GM15510 (cell line): ENCODE data around the gene PPP2R3A.

Source experiments
- POLR2A ChIP-seq: IDR thresholded peaks from 3 replicates; pipeline ENCODE4 v1.6.1; 2011; ENCODE audit warnings: borderline replicate concordance; ENCODE audit not compliant: insufficient read length; ENCODE audit errors: extremely low read depth

Gene PPP2R3A

GRCh38 chr3:136105044-136105443, 139.5 kb downstream of the PPP2R3A start:
- no peak for TF ChIP-seq POLR2A

DNA sequence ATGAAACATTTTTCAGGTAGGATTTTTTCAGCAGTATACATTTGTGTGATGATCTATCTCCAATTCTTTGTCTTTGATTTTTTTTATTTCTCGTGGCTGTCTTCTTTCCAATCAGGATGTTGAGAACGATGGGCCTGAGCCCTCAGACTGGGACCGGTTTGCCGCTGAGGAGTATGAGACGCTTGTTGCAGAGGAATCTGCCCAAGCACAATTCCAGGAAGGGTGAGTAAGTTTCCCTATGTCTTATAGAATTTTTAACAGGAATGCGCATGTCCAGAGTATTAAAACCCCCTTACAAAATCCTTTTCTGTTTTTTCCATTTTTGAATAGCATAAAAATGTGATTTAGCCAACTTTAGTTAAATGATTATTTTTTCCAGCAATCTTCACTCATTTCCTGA, 140.6 kb downstream of the PPP2R3A start:
- TF ChIP-seq POLR2A = no peak

- no peak for TF ChIP-seq POLR2A
These were observed 144.0 kb downstream of the PPP2R3A start for GRCh38 chr3:136109499-136109898.

GRCh38 chr3:136110481-136110880, 145.0 kb downstream of the PPP2R3A start:
- no peak for TF ChIP-seq POLR2A

- no peak for TF ChIP-seq POLR2A
These were observed 148.9 kb downstream of the PPP2R3A start for GRCh38 chr3:136114421-136114820.

DNA sequence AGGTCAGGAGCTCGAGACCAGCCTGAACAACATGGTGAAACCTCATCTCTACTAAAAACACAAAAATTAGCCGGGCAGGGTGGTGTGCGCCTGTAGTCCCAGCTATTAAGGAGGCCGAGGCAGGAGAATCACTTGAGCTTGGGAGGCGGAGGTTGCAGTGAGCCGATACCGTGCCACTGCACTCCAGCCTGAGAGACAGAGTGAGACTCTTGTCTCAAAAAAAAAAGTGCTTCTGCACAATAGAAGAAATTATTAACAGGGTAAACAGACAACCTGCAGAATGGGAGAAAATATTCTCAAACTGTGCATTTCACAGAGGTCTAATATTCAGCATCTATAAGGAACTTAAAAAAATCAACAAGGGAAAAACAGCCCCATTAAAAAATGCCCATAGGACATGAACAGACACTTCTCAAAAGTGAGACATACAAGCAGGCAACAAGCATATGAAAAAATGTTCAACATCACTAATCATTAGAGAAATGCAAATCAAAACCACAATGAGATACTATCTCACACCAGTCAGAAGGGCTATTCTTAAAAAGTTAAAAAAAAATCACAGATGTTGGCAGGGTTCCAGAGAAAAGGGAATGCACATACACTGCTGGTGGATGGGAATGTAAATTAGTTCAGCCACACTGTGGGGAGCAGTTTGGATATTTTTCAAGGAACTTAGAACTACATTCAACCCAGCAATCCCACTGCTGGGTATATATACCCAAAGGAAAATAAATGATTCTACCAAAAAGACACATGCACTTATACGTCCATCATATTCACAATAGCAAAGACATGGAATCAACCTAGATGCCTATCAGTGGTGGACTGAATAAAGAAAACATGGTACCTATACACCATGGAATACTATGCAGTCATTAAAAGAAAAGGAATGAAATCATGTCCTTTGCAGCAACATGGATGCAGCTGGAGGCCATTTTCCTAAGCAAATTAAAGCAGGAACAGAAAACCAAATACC, 155.1 kb downstream of the PPP2R3A start:
- no peak for TF ChIP-seq POLR2A

- TF ChIP-seq POLR2A = no peak
These were observed 156.5 kb downstream of the PPP2R3A start for GRCh38 chr3:136122006-136122405.

DNA sequence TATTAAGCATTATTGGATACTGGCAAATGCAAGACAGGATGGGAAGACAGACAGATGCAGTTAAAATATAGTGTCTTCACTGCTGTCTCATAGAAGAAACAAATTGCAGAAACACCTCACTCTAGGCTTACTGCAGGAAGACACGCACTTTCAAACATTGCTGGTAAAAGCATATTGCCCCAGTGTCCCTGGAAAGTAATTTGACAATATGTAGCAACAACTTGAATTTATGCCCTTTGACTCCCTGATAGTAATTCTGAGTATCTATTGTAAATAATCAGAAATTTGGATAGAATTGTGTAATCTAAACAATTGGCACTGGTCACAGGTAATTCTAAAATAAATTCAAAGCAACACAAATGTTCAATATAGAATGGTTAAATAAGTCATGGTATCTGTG, 168.6 kb downstream of the PPP2R3A start:
- no peak for TF ChIP-seq POLR2A

DNA sequence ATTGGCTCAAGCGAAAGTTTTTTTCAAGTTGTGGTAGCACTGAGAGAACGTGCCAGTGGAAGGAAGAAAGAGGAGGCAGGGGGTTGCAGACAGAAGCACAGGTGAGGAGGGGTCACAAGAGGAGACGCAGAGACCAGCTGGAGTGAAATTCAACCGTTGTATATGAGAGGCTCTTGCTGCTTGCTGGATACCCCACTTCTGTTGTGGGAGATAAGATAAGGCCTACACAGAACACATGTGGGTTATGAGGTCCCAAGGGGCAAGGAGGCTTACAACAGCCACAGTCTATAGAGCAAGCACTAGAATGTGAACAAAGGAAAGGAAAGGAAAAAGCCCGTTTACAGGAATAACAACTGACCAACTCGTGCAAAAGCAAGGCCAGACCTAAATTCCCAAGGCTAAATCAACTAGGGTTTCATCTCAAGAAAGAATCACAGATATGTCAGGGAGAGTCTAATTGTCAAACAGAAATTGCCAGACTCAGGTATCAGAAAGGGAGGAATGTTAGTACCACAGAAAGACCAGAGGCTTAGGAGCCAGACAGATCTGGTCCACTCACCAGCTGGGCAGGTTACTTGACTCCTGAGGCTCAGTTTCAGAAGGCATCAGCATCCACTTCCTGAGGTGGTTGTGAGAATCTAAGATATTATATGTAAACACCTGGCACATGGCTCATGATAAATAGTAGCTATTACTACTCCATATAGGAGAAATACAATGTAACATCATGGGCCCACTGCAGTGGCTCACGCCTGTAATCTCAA, 169.7 kb downstream of the PPP2R3A start:
- TF ChIP-seq POLR2A = no peak

- no peak for TF ChIP-seq POLR2A
These were observed 170.9 kb downstream of the PPP2R3A start for GRCh38 chr3:136136454-136136853.

- TF ChIP-seq POLR2A = no peak
These were observed 175.8 kb downstream of the PPP2R3A start for GRCh38 chr3:136141291-136141785.

DNA sequence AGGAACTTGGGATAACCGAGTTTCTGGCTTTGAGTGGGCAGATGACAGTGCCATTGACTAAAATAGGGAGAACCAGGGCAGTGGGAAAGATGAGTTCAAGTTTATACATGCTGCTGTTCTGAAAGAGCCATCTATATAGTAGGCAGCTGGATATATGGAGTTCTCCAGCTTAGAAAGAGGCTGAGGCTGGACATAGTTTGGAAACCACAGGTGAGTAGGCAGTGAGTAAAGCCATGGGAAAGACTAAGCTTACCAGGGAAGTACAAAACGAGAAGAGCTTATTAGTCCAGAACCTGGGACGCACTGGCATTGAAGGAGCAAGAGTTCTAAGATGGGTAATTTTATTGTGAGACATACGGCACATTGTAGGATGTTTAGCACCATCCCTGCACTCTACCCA, 176.4 kb downstream of the PPP2R3A start:
- TF ChIP-seq POLR2A = no peak

DNA sequence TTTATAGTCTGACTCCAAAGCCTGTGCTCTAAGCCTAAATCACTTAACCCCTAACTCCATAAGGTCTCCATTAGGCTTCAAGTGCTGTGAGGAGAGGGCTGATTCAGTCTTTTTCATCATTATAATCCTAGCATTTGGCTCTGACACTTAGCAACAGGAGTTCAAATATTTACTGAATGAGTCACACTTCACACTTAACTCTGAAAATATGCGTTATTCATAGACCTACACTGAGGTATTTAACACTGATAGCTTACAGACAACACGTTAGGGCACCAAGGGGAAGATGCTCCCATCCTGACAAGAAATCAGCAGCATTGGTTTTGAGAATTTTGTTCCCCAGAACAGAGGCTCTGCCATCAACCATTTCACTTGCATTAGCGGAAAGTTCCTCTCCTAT, 177.1 kb downstream of the PPP2R3A start:
- no peak for TF ChIP-seq POLR2A

DNA sequence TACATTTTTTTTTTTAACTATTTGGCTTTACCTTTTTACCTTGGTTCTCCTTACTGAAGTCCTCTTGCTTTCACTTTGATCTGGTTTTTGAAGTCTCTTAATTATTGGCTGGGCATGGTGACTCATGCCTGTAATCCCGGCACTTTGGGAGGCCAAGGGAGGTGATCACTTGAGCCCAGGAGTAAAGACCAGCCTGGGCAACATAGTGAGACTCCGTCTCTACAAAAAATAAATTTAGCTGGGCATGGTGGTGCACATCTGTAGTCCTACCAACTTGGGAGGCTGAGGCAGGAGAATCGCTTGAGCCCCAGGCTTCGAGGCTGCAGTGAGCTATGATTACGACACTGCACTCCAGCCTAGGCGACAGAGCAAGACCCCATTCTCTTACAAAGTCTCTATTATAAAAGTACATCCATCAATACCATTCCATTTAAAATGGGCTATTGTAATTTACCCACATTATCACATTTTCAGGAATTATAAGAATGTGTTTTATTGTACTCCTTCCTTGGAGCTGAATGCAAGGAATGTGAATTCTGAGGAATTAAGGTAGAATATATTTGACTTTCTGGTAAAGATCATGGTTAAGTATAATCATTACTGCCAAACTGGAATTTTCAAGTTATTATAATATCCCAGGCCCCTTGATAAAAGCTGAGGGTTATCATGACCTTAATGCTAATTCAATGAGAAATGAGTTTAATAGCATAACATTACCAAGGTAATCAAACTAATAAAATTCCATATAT, 181.6 kb downstream of the PPP2R3A start:
- no peak for TF ChIP-seq POLR2A

DNA sequence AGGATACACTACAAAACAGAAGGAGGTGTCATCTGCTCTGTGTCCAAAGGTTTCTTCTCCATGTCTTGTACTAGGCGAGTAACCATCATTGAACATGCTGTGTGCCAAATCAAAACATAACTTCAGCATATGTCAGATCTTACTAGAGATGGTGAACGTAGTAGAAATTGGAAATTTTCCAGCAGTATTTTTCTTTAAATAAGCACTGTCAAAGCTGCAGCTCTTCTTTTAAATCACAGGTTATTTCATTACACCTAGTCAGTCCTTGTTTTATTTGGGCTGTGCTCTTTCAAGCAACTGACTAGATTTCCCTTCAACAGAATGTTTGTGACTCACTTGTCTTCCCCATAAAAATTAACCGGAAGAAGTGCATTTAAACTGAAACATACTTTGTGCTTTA, 184.1 kb downstream of the PPP2R3A start:
- no peak for TF ChIP-seq POLR2A
